ENCODE measurements around the gene CALY.

CALY gene

DNA sequence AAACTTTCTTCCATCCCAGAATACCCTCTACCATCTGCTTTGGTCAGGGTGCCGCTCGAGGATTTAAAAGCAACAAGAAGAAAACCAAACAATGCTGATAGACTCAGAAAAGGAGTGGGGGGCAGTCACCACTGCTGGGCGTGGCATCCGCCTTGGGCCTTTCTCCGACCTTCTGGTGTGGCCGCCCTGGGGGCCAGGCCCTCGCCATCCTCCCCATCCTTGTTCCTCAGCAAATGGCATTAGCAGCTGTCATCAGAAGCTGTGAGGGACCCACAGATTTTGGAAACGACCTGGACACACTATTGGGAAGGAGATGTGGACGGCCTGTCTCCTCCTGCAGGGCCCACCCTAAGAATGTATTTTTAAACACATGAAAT is 23.9 kb downstream of the CALY start:
- no peak for DNase-seq

GRCh38 chr10:133312016-133312768 is 24.5 kb downstream of the CALY start:
- DNase-seq = no peak

DNA sequence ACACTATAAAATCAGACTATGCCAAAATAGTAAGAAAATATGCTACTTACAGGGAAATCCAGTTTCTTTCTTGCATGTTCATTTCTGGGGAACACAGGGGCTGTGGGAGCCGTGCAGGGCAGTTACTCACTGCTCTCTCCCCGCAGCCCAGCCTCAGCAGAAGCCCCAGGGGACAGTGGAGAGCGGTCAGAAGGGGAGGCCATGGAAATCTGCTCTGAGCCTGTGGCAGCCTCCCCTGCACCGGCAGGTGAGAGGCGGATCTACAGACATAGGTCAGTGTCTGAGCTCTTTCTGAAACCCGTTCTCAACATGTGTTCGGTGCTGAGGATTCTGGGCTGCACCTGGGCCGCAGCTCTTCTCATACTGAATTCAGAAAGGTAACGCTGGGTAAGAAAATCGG is 25.1 kb downstream of the CALY start:
- no peak for DNase-seq

GRCh38 chr10:133310789-133311188 is 25.9 kb downstream of the CALY start:
- DNase-seq = no peak

DNA sequence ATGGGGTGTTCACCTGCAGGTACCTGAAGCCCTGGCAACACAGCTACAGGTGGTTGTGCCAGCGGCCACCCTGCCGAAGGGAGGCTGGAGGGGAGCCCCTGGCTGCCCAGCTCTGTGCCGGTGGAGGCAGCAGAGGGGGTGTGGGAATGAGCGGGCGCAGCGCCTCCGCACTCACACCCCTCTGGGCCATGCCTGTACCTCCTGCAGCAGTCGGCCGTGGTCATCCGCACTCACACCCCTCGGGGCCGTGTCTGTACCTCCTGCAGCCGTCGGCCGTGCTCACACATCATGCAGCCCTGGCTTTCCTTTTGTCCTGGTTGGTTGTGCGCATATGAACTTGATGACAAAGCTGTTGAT is 26.3 kb downstream of the CALY start:
- DNase-seq = no peak

DNA sequence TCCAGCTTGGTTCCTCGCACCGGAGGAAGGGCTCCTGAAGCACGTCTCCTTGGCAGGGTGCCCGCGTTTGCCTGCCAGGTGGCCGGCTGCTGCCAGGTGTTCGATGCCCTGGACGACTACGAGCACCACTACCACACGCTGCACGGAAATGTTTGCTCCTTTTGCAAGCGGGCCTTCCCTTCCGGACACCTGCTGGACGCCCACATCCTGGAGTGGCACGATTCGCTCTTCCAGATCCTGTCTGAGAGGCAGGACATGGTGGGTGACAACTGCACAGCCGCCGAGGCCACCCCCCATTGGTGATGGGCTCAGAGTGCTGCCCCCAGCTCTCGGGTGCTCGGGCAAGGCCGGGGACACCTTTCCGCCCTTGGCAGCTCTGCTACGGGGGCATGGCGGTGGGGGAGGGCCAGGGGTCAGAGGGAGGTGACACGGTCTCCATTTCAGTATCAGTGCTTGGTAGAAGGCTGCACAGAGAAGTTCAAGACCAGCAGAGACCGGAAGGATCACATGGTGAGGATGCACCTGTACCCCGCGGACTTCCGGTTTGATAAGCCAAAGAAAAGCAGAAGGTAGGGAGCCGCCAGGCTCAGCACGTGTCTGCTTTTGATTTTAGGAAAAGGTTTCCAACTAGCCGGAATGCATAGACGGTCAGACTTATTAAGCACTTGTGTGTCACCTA is 26.8 kb downstream of the CALY start:
- DNase-seq = no peak

DNA sequence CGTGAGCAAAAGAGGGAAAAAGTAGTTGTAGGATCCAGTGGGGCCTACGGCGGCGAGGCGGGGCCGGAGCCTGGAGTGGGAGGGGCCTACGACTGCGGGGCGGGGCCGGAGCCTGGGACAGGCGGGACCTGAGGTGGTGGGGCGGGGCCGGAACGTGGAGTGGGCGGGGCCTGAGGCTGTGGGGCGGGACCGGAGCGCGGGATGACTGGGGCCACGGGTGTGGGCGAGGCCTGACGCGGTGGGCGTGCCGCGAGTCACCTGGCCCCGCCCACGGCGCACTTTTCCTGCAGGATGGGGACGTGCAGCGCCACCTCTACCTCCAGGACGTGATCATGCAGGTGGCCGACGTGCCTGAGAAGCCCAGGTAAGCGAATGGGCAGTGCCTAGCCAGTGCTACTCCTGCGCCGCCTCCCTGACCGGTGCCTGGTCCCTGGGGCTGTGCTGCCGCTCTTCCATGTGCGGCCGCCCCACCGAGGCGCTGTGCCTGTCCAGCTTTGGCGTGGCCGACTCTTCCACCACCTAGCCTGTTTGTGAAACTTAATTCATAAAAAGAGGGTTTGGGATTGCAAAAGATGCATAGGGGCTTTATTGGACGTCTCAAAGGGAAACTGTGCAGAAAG is 27.5 kb downstream of the CALY start:
- peak in 57 of 58 donors; percentile 54 to 95 (median 87) for DNase-seq

DNA sequence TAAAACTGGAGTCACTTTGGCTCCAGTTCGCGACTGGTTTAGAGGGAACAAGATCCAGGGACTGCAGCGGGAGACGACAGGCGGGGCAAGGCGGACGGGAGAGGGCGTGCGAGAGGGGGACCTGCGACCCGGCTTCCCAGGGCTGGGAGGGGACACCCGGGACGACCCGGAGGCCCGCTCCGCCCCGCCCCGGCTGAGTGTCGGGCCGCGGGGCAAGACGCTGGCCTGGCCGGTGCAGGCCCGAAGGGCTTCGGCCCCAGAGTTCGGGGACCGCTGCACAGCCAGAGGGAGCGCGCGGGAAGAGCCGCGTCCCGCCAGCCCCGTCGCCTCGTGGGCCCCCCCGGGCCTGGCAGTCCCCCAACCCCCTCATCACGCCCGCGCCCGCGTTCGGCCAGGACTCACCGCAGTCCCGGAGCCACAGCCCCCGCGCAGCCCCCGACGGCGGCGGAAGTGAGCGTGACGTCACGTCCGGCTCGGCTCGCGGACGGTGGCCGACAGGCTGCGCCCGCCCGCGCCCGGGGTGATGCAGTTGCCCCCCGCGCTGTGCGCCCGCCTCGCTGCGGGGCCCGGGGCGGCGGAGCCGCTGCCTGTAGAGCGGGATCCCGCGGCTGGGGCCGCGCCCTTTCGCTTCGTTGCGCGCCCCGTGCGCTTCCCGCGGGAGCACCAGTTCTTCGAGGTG is 28.1 kb downstream of the CALY start, which contains the start of the genes TUBGCP2 and ZNF511:
Gene TUBGCP2, minus strand, starts transcription at position 452 of the 679 bp plus-strand sequence. CDS start 5,931 bp downstream, outside the sequence.
Gene ZNF511, plus strand, starts transcription at position 494 of the 679 bp plus-strand sequence. Its CDS starts 30 bp downstream, at position 524.
- DNase-seq = peak in 56 of 58 donors; percentile 26 to 95 (median 84)

DNA sequence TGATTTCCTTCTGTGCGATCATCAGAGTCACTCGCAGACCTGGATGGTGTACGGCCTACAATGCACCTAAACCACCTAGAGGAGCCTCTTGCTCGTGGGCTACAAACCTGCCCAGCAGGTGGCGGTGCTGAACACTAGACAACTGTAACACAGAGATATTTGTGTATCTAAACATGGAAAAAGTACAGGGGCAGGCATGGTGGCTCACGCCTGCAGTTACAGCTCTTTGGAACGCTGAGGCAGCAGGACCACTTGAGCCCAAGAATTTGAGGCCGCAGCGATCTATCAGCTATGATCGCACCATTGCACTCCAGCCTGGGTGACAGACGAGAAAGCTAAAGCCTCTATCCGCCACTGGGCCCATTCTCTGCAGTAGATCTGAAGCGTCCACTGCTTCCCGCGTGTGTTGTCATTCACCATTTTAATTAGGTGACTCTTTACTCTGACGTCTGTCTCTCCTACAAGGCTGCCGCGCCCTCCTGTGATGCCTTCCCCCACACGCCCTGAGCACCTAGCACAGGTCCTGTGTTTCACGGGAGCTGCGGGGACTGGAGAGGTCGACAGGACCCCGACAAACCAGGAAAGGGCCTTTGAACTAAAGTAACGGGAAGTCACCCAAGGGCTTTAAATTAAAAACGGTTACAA is 28.8 kb downstream of the CALY start:
- peak in 16 of 58 donors; percentile 7 to 67 (median 40) for DNase-seq

DNA sequence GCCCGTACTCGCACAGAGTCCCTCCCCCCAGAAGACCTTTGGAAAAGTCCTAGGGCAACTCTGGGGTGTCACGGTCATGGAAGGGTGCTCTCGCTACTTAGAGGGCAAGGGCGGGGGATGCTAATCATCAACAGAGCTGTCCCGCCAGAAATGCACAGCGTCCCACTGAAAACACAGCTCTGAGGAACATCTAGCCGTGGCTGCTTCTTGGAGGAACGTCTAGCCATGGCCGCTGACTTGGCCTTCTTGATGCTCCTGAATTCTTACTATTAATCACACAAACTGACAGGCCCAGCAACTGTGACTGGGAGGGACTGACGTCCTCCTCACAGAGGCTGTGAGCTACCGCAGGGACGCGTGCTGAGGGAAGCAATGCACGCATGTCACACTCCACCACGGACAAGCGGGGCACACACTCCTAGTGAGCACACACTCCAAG is 29.7 kb downstream of the CALY start:
- no peak for DNase-seq

DNA sequence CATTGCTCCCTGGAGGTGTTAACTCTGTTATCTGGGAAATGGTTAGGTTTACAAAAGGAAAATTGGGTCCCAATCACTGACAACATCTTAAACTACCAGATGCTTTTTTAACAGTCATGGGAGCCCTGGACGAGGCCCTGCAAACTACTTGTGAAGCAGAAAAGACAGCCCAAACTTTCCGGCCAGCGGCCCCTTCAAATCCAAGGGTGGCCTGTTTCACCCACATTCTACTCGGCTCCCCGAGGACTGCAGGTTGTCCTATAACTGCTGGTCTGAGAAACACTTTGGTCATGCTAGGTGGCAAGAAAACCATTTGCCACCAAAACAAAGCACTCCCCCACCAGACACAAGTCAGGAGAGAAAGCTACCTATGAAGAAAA is 30.6 kb downstream of the CALY start:
- DNase-seq = no peak

GRCh38 chr10:133303206-133303605 is 33.5 kb downstream of the CALY start:
- no peak for DNase-seq

DNA sequence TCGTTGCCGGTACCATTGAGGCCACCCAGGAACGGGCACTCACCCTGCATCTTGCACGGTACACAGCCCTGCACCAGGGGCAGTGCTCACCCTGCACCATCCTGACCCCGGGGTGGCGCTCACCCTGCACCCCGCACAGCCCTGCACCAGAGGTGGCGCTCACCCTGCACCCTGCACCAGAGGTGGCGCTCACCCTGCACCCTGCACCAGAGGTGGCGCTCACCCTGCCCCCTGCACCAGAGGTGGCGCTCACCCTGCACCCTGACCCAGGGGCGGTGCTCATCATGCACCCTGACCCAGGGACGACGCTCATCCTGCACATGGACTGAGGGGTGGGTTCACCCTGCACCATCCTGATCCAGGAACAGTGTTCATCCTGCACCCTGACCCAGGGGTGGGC is 34.5 kb downstream of the CALY start:
- DNase-seq = no peak

DNA sequence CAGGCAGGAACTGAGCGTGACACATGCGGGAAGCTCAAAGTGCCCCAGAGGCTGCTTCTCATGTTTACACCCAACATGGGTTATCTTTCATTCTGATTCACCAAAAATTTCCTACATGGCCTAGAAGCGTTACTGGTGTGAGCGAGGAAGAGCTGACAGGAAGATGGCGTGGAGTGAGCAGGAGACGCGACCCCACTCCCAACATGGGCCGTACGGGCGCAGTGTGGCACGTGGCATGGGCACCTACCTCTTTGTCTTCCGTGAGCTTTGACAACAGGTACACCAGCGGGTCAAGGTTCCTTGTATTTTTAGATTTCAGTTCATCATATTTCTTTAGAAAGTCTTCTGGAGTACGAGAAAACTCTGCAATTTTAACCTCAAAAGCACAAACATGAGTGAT is 37.0 kb downstream of the CALY start:
- DNase-seq = no peak

- DNase-seq = no peak
Observed at GRCh38 chr10:133299224-133299623, 37.5 kb downstream of the CALY start.

DNA sequence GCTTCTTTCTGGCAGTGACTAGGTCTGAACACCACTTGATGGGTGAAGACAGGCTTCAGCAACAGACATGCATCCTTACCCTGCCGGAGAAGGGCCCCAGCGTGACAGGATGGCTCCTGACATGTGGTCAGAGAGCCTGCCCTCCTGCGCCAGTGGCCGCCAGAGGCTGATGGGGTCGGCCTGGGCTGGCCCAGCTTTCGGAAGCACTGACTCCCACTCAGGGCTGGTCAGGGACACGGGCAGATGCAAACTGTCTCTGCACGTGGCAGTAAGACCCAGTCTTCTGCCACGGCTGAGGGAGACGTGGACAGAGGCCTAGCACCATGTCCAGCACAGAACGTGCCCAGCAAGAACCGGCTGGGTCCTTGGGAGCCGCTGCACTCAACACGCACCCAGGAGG is 38.2 kb downstream of the CALY start:
- DNase-seq = no peak

GRCh38 chr10:133297504-133297903 is 39.2 kb downstream of the CALY start:
- no peak for DNase-seq

DNA sequence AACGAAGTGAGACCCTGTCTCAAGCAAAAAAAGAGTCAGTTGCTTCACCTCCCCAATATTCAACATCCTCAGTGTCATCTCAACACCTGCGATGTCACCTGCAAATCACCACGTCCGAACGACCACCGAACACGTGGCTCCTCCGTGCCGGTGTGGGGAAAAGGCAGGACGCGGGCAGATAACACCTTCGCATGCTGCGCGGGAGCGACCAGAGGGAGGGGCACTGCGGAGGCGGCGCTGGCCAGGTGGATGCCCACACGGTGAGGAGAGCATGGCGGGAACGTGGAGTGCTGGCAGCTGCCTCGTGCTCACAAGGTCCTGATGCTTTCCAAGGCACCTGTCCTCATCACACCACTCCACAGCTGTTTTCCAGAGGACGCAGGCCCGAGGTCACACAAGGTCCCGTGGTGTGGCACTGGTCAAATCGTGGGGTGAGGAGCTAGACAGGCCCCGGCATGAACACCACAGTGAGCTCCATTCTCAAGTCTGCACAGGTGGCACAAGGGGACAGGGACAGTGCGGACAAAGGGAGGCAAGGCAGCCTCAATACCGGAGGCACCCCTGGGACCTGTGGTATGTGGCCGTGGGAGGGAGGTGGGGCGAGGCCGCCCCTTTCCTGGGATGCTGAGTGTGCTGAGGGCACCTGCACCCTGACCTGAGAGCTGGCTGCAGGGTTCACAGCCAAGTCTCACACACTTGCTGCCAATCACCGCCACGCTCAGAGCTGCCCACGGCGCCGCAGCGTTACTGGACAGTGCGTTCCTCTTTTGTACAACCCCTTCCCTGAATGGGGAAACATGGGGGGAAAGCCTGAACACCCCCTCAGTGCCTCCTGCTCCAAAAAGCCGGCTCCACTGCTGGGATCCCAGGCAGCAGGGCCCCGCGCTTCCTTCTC is 41.0 kb downstream of the CALY start:
- no peak for DNase-seq

DNA sequence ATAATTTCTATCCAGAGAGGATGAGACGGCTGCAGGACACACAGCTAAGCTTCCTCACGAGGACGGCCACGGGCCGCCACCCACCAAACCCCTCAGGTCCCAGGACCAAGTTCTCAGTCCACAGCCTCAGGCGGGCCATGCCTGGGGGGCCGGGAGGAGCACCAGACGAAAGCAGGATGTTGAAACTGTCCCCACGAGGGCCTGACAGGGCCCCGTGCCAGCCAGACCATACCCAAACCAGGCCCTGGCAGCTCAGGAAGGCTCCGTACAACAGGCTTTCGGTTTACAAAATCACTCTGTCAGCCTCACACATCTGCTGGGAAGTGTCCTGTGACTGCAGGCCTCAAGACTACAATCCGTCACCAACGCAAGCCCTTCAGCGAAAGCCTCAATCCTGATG is 42.5 kb downstream of the CALY start:
- no peak for DNase-seq

GRCh38 chr10:133293810-133294119 is 42.9 kb downstream of the CALY start:
- DNase-seq = no peak
